HFFc6 (cell line): ENCODE data around the gene FRG1. TPM values are rescaled to one million over a fixed set of nuclear protein-coding genes. Genes with fewer than 3 reads are reported as not detected.
"Not testable (repeated sequence)": the region's sequence is repeated elsewhere in the genome, so short reads cannot be mapped to it uniquely, and the experiment has no call there.

Experiments used
- DNase-seq: peaks from one replicate; pipeline ENCODE4 v3.0.0-alpha.2; 2018
- H3K27ac Mint-ChIP-seq: 2 replicates; pipeline ENCODE4 v1.8.0; 2020; ENCODE audit warnings: mild to moderate bottlenecking, mixed read lengths
- H3K27me3 Mint-ChIP-seq: 2 replicates; pipeline ENCODE4 v1.8.0; 2021; ENCODE audit warnings: mild to moderate bottlenecking, moderate library complexity, mixed read lengths; ENCODE audit not compliant: insufficient read depth
- H3K36me3 Mint-ChIP-seq: 2 replicates; pipeline ENCODE4 v1.8.0; 2021; ENCODE audit warnings: low read depth, mixed read lengths
- H3K4me1 Mint-ChIP-seq: 2 replicates; pipeline ENCODE4 v1.8.0; 2020; ENCODE audit warnings: low read depth, mixed read lengths
- H3K4me3 Mint-ChIP-seq: 2 replicates; pipeline ENCODE4 v1.8.0; 2020; ENCODE audit warnings: mild to moderate bottlenecking, moderate library complexity, mixed read lengths
- H3K9me3 Mint-ChIP-seq: 2 replicates; pipeline ENCODE4 v1.8.0; 2020; ENCODE audit warnings: mild to moderate bottlenecking, mixed read lengths
- total RNA-seq, 6 experiments: library from RNA; stranded (reverse); fragmentation: NEBNext Ultra II Directional; extraction: Animal tissue kit (Norgen Biotek cat#: 25700); gene quantifications; 2 replicates in 1 of 6; 3 replicates in 5 of 6; pipeline ENCODE4 v1.2.3, GENCODE V29; 2021
- TF ChIP-seq, protein P1 (sequence below): fragments of 200-600 bp; sonication (generic); IDR thresholded peaks from 2 replicates; pipeline ENCODE4 v1.5.0; 2021; ENCODE audit warnings: antibody characterized with exemption, mild to moderate bottlenecking

The FRG1 gene
- total RNA-seq, 6 experiments from 2014 or later, result 30.3 to 46.1 (median 37.2) TPM

DNA sequence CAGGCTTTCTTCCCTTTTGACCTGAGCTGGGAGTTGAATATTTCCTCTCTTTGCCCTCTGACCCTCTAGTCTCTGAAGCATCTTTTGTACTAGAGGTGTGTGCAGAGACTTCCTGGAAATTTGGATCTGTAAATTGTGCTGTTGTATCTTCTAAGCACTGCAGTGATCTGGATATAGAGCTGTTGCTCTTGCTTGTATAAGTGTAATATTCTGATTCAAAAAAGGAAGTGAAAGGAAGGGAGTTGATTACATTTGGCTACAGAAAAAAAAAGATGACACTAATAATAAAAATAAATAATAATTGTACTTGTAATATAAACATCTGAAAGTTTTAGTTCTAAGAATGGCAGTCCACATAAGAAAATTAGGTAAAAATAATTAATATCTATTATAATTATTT is 33.0 kb downstream of the FRG1 start:
- no peaks in the 10 kb centered on the region for H3K4me1 Mint-ChIP-seq

DNA sequence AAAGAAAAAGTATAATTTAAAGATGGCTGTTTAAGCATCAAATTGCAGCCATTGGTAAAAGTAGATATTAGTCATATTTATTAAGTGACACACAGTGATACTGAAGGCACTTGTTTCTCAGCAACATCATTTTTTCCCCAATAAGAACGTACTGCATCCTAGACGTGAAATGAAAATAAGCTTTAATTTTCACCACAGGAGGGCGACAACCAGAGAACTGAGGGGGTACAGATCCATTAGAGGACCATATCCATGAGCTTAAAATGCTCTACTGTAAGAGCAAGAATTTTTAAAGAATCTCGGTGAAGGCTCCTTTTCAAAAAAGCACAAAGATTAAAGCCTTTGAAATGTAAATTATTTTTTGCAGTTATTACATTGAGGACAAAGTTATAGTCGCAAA is 33.4 kb downstream of the FRG1 start:
- Mint-ChIP-seq H3K9me3 (no peaks in the 10 kb centered on the region), H3K27ac (no peak overlapping the region), H3K27me3 (no peaks in the 10 kb centered on the region; the same call in 1 of the 2 replicates), H3K4me1 (no peaks in the 10 kb centered on the region), H3K36me3 (no peaks in the 10 kb centered on the region), H3K4me3 (no peak overlapping the region)
- no peak for DNase-seq
- TF ChIP-seq, protein P1, sequence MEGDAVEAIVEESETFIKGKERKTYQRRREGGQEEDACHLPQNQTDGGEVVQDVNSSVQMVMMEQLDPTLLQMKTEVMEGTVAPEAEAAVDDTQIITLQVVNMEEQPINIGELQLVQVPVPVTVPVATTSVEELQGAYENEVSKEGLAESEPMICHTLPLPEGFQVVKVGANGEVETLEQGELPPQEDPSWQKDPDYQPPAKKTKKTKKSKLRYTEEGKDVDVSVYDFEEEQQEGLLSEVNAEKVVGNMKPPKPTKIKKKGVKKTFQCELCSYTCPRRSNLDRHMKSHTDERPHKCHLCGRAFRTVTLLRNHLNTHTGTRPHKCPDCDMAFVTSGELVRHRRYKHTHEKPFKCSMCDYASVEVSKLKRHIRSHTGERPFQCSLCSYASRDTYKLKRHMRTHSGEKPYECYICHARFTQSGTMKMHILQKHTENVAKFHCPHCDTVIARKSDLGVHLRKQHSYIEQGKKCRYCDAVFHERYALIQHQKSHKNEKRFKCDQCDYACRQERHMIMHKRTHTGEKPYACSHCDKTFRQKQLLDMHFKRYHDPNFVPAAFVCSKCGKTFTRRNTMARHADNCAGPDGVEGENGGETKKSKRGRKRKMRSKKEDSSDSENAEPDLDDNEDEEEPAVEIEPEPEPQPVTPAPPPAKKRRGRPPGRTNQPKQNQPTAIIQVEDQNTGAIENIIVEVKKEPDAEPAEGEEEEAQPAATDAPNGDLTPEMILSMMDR, result peak; percentile 71

More for the DNA sequence above, 33.0 kb downstream of the FRG1 start:
- H3K36me3 Mint-ChIP-seq, result no peaks in the 10 kb centered on the region
- H3K4me3 Mint-ChIP-seq, result no peak overlapping the region
- TF ChIP-seq, protein P1, result no peak
- no peaks in the 10 kb centered on the region for H3K9me3 Mint-ChIP-seq
- DNase-seq, result no peak
- no peaks in the 10 kb centered on the region; the same call in 1 of the 2 replicates for H3K27me3 Mint-ChIP-seq
- no peak overlapping the region for H3K27ac Mint-ChIP-seq

DNA sequence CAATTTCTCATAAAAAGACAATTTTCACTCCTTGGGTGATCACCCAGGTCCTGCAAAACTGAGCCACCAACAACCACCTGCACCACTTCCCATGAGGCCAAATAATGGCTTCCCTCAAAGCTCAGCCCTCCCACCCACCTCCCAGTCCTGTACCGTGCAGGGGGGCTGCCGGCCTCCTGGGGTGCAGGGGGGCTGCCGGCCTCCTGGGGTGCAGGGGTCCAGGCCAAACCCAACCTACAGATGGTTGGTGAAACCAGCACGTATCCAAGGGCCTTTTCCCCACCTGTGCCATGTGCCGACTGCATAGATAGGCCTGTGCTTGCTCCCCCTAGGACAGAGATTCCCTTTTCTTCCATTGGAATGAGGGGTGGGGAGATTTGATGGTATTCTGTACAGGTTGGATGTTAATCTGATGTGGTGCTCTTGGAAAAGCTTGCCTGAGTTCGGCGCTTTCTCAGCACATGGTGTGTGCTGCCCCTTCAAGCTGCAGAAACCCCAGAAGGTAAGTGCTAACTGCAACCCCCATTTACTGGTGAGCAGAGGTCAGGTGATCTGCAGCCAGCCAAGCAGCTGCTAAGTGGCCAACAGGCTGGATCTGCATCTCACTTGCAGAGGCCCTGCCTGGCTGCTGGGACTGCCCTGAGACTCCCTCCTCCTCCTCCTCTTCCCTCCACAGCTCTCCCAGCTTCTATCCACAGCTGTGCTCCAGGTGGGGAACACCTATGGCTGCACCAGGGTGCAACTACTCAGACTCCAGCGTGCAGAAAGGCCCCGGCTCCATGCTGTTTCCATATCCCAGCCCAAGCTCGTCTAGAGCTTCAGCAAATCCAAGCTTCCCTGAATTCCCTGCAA is 38.8 kb downstream of the FRG1 start:
- H3K4me1 Mint-ChIP-seq, result no peaks in the 10 kb centered on the region
- H3K9me3 Mint-ChIP-seq, result no peaks in the 10 kb centered on the region; the same call in 1 of the 2 replicates
- DNase-seq, result no peak
- no peaks in the 10 kb centered on the region for H3K36me3 Mint-ChIP-seq
- H3K4me3 Mint-ChIP-seq, result no peak overlapping the region
- H3K27ac Mint-ChIP-seq, result no peak overlapping the region
- TF ChIP-seq, protein P1, result no peak
- H3K27me3 Mint-ChIP-seq, result peaks cover 6% of the 10 kb centered on the region; the same call in 1 of the 2 replicates

DNA sequence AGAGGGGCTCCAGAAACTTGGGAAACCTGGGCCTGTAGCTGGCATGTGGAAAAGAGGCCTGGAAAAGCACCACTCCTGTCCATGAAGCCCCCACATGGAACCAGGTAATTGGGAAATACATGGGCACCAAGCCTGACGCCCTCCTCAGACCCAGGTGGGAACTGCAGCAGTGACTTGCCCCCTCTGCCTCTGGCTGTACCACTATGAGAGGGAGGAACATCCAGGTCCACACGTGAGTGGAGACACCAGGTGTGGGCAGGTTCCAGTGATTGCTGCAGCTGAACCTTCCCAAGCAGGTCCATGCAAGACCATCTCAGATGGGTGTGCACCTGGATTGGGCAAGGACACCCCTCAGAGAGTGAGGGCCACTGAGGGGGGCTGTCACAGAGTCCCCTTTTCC is 39.6 kb downstream of the FRG1 start:
- H3K4me1 Mint-ChIP-seq, H3K27ac Mint-ChIP-seq, DNase-seq, H3K9me3 Mint-ChIP-seq, H3K27me3 Mint-ChIP-seq, H3K36me3 Mint-ChIP-seq, H3K4me3 Mint-ChIP-seq: not testable (repeated sequence)

DNA sequence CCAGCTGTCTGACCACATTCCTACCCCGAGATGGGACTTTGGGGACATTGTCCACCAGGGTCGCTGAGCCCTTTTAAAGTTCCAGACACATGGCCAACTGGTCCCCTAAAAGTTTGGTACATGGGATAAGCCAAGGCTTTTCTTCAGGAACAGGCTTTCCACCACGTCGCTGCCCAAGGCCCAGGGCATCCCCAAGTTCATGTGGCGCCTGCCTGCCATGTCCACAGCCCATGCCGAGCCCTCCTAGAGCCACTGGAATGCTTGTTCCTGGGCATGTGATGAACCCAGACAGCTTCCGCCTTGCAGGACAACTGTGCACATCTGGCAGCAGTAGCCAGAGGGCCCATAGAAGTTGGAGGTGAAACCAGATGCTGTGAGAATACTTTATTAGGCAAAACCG is 41.3 kb downstream of the FRG1 start:
- H3K36me3 Mint-ChIP-seq, result no peaks in the 10 kb centered on the region
- H3K9me3 Mint-ChIP-seq, result no peaks in the 10 kb centered on the region; the same call in 1 of the 2 replicates
- no peak for DNase-seq
- H3K4me1 Mint-ChIP-seq, result no peaks in the 10 kb centered on the region
- TF ChIP-seq, protein P1, result no peak
- no peak overlapping the region for H3K4me3 Mint-ChIP-seq
- no peak overlapping the region for H3K27ac Mint-ChIP-seq
- H3K27me3 Mint-ChIP-seq, result peaks cover 6% of the 10 kb centered on the region; the same call in 1 of the 2 replicates

DNA sequence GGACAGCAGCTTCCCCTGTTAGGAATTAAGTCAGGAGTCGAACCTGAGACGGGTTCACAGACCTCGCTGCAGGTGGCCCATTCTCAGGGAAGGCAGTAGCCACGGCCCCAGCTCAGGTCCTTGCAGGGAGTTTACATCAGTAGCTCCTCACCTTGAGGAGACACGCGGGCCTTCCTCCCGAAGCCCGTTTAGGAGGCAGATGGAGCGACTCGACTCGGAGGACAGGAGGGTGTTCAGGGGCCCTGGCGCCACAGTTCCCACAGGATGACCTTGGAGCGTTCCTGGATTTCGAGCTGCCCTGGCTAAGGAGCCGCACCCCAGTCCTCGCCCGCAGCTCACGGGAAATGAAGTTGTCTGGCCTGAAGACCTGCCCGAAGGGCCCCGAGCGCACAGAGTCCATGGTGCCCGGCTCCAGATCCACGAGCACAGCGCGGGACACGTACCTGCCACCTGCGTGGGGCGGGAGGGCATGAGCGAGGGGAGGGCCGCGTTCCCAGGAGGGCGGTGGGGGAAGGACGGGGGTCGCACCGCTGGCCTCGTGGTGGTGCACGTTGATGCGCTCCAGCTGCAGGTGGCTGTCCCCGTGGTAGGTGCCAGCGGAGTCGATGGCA is 43.3 kb downstream of the FRG1 start:
- H3K36me3 Mint-ChIP-seq, H3K27ac Mint-ChIP-seq, H3K27me3 Mint-ChIP-seq, H3K4me3 Mint-ChIP-seq, H3K4me1 Mint-ChIP-seq, H3K9me3 Mint-ChIP-seq, DNase-seq: not testable (repeated sequence)

DNA sequence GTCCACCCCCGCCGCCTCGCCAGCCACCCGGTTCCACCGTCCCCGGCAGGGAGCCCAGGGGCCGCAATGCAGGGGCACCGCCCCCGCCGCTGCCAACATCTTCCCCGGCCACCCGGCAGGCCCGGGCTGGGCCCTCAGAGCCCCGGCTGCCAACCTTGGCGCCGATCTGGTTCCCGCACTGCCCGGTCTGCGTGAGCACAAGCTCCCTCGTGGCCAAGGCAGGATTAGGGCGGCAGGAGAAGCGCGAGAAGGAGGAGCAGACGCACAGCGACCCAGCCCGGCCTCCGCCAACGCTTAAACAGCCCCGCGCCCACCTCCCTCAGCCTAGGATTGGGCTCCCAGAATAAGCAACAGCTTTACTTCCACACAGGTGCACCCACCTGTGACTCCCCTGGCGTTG is 44.0 kb downstream of the FRG1 start:
- H3K27ac Mint-ChIP-seq, H3K4me3 Mint-ChIP-seq, DNase-seq, H3K9me3 Mint-ChIP-seq, H3K4me1 Mint-ChIP-seq, H3K27me3 Mint-ChIP-seq, H3K36me3 Mint-ChIP-seq: not testable (repeated sequence)

DNA sequence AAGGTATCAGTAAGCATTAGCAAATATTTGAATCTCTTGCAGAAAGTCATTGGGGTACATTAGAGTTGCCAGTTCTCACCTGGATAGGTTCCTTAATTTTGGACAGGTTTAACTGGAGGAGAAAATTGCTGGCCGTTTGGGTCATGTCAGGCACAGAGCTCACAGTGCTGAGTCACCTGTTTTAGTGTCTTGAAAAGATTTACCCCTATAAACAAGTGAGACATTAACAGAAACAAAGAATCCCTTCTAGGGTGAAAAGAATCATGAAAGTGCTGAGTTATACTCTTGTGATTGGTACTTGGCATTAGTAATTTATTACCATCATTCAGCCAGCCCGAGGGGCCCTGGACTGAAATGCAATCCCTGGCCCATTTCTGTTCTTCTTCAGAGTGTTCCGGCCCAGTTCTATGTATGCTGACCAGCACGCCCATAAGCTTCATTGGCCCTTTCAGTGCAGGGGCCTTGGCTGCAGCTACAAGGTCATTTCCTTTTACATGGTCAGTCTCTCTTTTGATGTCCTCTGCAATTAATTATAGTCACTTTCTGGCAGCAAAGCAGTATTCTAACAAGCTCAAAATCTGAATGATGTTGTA is 45.1 kb downstream of the FRG1 start:
- not testable (repeated sequence) for H3K27ac Mint-ChIP-seq, H3K4me3 Mint-ChIP-seq, H3K4me1 Mint-ChIP-seq, H3K27me3 Mint-ChIP-seq, DNase-seq, H3K36me3 Mint-ChIP-seq, H3K9me3 Mint-ChIP-seq
